ENCODE data around the gene TOR1A.

TOR1A gene, protein sequence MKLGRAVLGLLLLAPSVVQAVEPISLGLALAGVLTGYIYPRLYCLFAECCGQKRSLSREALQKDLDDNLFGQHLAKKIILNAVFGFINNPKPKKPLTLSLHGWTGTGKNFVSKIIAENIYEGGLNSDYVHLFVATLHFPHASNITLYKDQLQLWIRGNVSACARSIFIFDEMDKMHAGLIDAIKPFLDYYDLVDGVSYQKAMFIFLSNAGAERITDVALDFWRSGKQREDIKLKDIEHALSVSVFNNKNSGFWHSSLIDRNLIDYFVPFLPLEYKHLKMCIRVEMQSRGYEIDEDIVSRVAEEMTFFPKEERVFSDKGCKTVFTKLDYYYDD

DNA sequence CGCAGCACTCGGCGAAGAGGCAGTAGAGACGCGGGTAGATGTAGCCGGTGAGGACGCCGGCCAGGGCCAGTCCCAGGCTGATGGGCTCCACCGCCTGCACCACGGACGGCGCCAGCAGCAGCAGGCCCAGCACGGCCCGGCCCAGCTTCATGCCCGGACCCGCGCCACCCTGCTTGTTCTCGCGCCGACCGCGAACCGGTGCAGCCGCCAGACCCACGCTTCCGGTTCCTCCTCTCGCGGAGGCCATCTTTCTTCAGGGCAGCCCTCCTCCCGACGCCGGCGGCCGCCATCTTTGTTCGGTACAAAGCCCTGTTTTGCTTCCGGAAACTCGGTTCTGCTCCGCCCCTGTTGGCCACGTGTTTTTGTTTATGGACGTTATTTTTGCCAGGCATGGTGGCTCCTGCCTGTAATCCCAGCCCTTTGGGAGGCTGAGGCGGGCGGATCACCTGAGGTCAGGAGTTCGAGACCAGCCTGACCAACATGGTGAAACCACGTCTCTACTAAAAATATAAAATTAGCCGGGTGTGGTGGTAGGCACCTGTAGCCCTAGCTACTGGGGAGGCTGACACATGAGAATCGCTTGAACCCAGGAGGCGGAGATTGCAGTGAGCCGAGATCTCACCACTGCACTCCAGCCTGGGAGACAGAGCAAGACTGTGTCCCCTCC lies at the start of gene TOR1A:
Gene TOR1A (minus strand): TSS at position 202 of the 667 bp plus-strand sequence. CDS start 51 bp downstream, at position 151.
- DNase-seq (ENCODE audit: low read depth, low spot score): peak; percentile 98

- DNase-seq (ENCODE audit: low read depth, low spot score): no peak
These were observed 47.1 kb upstream of the TOR1A start for GRCh38 chr9:129871046-129871445.

DNA sequence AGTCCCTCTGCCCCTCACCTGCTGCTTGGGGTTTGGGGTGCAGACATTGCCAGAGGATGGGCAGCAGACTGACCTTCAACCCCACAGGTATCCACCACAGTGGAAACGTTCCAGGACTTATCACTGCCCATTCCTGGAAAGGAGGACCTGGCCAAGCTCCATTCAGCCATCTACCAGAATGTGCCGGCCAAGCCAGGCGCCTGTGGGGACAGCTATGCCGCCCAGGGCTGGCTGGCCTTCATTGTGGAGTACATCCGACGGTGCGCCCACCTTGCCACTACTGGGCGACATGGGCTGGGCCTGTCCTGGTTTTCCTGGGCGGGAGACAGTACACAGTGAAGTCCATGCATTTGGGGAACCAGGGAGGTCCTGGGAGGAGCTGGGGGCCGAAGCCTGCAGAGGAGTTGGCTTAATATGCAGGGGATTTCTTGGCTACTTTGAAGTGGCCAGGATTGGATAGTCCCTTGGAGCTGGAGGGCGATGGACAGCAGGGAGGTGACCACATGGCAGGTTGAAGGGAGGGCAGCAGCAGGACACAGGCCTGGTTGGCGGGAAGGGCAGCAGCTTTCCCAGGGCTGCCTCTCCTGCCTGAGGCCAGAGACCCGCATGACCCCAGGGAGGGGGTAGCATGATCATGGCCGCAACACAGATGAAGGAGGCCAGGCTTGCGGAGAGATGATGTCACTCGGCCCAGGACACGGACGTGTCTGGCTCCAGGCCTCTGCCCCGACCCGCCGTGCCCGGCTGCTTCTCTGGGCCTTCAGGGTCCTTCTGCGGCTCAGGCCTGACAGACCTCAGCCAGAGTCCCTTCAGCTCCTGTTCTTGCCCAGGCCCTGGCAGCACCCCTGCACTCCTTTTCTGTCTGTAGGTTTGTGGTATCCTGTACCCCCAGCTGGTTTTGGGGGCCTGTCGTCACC lies 45.9 kb upstream of the TOR1A start:
- no peak for DNase-seq (ENCODE audit: low read depth, low spot score)

- DNase-seq (ENCODE audit: low read depth, low spot score): no peak
These were observed 45.0 kb upstream of the TOR1A start for GRCh38 chr9:129868872-129869486.

DNA sequence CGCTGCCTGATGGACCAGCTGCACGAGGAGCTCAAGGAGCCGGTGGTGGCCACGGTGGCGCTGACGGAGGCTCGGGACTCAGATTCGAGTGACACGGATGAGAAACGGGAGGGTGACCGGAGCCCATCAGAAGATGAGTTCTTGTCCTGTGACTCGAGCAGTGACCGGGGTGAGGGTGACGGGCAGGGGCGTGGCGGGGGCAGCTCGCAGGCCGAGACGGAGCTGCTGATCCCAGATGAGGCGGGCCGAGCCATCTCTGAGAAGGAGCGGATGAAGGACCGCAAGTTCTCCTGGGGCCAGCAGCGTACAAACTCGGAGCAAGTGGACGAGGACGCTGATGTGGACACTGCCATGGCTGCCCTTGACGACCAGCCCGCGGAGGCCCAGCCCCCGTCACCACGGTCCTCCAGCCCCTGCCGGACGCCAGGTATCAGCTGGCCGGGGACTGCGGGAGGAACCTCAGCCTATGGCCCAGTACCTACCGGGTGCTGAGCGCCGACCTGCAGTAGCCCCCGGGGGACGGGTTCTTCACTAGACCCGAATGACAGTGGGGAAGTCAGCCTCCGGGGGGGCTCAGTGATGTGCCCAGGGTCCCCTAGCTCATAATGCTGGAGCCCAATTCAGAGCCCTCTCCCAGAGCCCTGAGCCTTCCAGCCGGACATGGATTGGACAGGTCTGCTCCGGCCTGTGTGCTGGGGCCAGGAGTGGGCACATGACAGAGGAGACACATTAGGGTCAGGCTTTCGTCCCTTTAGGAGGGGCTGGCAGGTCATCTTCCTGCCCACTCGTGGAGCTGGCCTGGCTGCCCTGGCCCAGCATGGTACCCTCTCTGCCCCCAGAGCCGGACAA lies 44.3 kb upstream of the TOR1A start:
- no peak for DNase-seq (ENCODE audit: low read depth, low spot score)

GRCh38 chr9:129867136-129868022 lies 43.4 kb upstream of the TOR1A start:
- DNase-seq (ENCODE audit: low read depth, low spot score): peak; percentile 23

- DNase-seq (ENCODE audit: low read depth, low spot score): no peak
These were observed 42.6 kb upstream of the TOR1A start for GRCh38 chr9:129866394-129867135.

DNA sequence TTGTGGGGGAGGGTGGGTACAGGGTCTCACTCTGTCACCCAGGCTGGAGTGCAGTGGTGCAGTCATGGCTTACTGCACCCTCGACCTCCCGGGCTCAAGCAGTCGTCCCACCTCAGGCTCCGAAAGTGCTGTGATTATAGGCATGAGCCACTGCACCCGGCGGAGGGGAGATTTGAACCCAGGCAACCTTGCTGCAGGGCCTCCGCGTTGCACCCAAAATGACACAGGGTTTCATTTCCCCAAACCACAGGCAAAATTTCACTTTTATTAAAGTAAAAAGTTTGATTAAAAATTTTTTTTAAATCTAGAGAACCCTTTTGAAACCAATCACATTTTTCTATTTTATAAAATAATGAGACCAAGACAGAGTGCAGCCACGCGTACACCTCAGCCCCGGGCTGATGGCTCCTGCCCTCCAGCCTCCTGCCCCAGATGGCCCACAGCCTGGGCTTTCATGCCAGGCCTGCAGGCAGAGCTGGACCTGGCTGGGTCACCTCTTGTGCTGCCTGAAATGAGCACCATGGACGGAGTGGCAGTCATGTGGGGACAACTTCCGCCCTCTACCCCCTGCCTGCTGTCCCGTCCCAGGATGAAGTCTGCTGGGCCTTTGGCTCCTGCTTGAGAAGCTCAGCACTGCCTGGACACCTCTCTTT lies 41.9 kb upstream of the TOR1A start:
- DNase-seq (ENCODE audit: low read depth, low spot score): no peak

DNA sequence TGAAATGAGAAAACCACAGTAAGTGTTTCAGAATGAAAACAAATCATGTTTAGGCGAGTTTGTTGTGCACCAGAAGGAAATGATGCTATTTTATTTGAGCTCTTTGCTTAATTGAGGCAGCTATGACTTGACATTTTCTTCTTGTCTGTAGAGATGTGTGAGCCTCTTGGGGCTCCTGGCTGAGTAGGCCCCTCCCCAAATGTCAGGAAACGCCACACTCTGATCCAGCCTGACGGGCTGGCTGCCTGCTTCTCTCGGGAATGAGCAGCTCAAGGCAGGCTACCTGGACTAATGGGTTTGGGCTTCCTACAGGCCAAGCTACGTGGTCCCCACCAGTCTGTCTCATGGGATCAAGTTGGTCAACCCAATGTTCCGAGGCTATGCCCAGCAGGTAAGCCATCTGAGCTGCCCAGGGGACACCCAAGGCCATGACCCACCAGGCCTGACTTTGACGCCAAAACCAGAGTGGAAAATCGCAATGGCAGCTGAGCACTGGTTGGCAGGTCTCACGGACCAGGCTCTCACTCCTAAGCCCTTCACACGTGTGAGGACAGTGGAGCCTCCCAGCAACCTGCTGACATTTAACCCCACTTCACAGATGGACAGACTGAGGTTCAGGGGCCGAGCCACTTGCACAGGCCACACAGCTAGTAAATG lies 41.2 kb upstream of the TOR1A start:
- peak; percentile 23 for DNase-seq (ENCODE audit: low read depth, low spot score)

DNA sequence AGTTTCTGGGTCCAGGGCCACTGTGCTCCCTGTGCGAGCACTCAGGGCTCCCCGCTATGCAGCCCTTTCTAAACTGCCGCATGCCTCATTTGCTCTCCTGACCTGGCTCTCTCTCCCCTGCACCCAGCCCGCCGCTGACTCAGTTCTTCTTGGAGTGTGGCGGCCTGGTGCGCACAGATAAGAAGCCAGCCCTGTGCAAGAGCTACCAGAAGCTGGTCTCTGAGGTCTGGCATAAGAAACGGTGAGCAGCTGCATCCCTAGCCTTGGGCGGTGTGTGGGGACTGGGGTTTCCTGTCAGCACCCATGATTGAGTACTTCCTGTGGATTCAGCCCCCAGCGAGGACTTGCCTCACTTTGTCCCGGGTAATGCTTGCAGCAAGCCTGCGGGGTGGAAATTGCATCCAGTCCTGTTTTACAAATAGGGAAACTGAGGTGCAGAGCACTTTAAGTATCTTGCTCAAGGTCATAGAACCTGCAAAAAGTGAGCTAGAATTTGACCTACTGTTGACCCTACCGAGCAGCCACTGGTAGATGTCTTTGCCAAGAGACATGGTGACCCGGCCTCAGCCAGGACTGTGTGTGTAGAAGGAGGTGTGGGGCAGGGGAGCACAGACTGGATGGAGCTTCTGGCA lies 39.2 kb upstream of the TOR1A start:
- DNase-seq (ENCODE audit: low read depth, low spot score): peak; percentile 91

DNA sequence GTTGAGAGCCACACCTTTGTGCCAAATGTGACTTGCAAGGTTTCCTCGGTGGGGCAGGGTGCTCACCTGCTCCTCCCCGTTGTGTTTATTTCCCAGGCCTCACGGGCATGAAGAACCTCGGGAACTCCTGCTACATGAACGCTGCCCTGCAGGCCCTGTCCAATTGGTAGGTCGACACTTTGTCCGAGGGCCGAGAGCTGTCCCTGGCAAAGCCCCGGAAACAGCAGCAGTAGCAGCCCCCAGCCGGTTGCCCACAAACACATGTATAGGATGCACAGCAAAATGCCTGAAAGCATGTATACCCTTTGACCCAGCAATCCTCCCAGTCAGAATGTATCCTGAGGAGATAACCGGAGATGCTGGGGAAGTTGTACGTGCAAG lies 37.5 kb upstream of the TOR1A start:
- DNase-seq (ENCODE audit: low read depth, low spot score): no peak

DNA sequence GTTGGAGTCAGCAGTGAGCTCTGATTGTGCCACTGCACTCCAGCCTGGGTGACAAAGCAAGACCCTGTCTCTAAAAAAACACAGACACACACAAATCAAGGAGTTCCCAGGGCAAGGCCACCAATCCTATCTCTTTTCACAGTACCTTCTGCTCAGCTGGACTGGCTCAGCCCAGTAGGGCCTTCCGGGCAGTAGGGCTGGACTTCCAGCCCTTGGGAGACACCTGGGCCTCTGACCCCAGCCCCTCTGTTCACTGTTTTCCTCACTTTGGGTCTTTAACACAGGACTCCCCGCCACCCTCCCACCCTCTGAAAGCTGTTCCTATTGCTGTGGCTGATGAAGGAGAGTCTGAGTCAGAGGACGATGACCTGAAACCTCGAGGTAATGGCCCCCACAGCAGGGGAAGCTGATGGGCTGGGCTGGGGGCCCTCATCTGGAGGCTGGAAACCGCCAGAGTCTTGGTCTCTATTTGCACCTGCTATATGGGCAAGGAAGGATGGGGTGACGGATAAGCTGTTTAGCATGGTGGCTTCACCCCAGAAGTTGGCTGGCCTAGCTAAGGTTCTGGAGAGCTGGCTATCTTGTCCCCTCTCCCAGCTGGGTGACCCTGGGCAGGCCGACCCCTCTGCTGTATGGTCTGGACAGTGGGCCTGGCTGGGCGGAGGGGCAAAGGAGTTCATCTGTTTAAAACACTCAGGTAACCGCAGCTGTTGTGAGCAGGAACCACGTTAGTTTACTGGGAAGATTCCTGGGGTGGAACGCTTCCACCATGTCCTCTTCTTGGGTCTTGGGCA lies 36.9 kb upstream of the TOR1A start:
- no peak for DNase-seq (ENCODE audit: low read depth, low spot score)

DNA sequence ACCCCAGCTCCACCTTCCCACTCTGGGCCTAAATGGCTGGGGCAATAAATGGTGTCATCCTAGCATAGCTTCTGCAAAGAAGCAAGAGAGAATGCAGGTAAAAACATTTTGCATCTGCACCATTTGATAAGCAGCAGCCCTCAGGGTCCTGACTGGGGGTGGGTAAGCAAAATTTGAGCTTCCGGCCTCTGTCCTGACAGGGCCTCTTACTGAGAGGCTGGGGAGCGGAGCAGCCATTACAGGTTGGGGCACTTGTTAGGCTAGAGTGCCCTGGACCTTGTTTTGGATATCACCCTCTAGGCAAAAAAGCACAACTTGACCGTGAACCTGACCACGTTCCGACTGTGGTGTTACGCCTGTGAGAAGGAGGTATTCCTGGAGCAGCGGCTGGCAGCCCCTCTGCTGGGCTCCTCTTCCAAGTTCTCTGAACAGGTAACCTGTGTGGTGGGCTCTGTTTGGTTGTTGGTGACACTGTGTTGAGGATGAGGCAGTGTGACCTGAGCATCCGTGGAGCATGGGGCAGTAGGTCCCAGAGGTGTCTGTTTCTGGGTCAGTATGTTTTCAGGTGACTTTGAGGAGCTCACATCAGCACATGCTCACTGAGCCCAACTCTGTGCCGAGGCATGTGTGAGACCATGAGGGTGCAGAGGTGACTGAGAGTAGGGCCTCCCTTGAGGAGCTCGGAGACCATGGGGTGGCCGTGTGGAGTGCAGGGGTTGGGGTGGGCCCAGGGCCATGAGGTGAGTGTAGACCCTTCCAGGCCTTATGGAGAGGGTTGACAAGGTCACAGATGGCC lies 34.4 kb upstream of the TOR1A start:
- no peak for DNase-seq (ENCODE audit: low read depth, low spot score)

- no peak for DNase-seq (ENCODE audit: low read depth, low spot score)
These were observed 33.3 kb upstream of the TOR1A start for GRCh38 chr9:129857207-129857606.

GRCh38 chr9:129854588-129855110 lies 30.7 kb upstream of the TOR1A start:
- DNase-seq (ENCODE audit: low read depth, low spot score): no peak

DNA sequence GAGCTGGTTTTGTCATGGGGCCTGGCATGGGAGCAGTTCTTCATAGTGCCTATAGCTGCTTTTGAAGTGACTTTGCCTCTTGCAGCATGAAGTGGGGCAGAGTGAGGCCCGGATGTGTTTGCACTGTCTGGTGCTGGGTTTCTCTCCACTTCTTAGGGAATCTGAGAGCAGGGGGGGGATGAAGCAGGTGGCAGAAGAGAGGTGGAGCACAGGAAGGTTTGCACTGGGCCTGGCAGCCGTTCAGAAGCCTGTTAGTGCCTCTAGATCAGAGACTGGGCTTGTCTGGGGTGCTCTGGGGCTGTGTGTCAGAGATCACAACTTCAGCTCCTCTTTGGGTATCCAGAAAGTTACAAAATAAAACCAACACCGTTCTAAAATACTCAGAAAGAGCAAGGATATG lies 29.7 kb upstream of the TOR1A start:
- DNase-seq (ENCODE audit: low read depth, low spot score): no peak

Measured in ELF-1 (cell line).